LNCAP (cell line): ENCODE data around the gene GPAT3.

Experiments used
- TF ChIP-seq, protein P1 (sequence below): fragments of 450-650 bp; IDR thresholded peaks from 2 replicates; pipeline ENCODE4 v1.5.1; 2017; ENCODE audit warnings: mild to moderate bottlenecking

Gene GPAT3

DNA sequence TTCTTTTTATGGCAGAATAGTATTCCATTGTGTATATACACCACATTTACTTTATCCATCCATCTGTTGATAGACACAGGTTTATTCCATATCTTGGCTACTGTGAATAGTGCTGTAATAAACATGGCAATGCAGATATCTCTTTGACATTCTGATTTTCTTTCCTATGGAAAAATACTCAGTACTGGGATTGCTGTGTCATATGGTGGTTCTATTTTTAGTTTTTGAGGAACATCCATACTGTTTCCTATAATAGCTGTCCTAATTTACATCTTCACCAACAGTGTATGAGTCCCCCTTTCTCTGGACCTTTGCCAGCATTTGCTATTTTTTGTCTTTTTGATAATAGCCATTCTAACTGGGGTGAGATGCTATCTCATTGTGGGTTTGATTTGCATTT lies 73.5 kb downstream of the GPAT3 start:
- TF ChIP-seq, protein P1, sequence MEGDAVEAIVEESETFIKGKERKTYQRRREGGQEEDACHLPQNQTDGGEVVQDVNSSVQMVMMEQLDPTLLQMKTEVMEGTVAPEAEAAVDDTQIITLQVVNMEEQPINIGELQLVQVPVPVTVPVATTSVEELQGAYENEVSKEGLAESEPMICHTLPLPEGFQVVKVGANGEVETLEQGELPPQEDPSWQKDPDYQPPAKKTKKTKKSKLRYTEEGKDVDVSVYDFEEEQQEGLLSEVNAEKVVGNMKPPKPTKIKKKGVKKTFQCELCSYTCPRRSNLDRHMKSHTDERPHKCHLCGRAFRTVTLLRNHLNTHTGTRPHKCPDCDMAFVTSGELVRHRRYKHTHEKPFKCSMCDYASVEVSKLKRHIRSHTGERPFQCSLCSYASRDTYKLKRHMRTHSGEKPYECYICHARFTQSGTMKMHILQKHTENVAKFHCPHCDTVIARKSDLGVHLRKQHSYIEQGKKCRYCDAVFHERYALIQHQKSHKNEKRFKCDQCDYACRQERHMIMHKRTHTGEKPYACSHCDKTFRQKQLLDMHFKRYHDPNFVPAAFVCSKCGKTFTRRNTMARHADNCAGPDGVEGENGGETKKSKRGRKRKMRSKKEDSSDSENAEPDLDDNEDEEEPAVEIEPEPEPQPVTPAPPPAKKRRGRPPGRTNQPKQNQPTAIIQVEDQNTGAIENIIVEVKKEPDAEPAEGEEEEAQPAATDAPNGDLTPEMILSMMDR, result no peak

DNA sequence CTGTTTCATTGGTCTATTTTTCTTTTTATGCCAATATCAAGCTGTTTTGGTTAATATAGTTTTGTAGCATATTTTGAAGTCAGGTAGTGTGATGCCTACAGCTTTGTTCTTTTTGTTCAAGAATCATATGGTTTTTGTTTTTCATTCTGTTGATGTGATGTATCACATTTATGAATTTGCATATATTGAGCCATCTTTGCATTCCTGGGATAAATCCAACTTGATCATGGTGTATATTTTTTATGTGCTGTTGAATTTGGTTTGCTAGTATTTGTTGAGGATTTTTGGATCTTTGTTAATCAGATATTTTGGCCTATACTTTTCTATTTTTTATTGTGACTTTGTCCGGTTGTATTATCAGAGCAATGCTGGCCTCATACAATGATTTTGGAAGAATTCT lies 74.8 kb downstream of the GPAT3 start:
- TF ChIP-seq, protein P1, result no peak

DNA sequence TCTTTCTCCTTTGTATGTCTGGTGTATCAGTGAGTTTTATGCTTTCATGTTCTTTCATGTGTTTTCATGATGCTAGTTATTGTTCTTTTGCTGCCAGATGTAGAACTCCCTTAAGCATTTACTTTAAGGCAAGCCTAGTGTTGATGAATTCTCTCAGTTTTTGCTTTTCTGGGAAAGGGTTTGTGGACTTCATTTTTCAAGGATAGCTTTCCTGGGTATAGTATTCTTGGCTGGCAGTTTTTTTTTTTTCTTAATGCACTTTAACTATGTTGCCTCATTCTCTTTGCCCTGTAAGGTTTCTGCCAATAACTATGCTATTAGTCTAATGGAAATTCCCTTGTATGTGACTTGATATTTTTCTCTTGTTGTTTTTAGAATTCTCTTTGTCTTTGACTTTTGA lies 77.1 kb downstream of the GPAT3 start:
- TF ChIP-seq, protein P1, result no peak

DNA sequence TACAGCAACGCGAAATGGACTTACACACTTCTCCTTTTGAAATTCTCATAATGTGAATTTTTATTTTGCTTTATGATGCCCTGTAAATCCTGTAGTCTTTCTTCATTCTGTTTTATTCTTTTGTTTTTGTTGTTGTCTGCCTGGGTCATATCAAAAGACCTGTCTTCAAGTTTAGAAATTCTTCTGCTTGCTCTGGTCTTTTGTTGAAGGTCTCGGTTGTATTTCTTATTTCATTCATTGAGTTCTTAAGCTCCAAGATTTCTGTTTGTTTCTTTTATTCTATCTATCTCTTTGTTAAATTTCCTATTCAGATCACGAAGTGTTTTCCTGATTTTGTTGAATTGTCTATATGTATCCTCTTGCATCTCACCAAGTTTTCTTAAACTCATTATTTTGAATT lies 78.1 kb downstream of the GPAT3 start:
- TF ChIP-seq, protein P1, result no peak

DNA sequence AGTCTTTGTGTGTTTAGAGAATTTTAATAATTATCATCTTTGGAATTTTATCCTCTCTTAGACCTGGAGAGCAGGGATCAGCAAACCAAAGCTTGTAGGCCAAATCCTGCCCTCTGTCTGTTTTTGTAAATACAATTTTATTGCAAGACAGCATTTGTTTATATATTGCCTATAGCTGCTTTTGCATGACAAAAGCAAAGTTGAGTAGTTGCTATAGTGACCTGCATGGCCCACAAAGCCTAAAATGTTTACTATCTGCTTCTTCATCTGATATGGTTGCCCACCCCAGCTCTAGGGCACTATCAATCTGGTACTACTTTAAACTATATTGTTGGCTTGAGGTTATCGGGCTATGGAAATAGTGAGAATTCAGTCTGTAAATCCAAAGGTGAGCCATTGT lies 80.3 kb downstream of the GPAT3 start:
- TF ChIP-seq, protein P1, result no peak

DNA sequence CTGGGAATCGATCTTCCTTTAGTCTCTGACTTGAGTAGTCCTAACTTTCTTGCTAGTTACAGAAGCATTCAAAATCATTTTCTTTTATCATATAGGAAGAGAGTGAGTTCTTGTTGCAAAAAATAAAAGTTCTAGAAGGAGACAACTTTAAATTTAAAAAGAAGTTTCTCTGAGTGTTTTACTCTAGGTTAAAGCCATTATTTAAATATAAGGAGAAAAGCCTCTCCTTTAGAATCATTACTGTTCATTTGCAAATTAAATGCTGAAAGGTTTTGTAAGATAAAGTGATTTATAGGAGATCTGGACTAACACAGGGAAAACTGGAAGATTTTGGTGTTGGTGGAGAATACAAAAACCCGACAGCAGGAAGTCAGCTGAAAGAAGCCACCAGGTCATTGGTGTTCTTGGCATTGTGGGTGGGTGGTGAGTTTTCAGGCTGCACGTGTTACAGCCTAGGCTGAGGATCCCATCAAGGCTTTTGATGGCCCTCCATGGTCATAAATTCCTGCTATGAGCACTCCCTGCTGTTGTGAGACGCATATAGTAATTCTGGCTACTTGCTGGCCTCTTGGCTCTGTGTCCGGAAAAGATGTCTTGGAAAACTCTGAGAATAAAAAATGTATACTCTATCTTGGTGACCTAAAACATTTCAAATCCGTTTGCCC lies 81.6 kb downstream of the GPAT3 start:
- TF ChIP-seq, protein P1, result no peak

DNA sequence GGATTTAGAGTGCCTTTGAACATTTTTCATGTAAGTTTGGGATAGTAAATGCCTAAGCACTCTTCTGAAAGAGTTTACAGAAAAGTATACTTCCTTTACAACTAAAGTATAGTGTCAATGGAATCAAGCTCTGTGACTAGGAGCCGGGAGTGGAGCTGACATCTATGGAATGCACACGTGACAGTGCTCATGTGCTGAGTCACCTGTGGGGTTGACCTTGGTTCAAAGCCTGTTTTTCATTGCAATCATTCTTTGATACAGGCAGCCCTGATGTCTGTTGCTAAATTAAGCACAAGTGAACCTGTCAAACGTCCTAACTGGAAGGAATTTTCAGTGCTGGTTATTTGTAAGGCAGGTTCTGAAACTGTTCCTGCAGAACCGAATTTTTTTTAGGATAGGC lies 82.5 kb downstream of the GPAT3 start:
- TF ChIP-seq, protein P1, result no peak
